Measurements from ENCODE around the gene ASTN1.

GRCh38 chr1:176850871-176851270 is 313.6 kb downstream of the ASTN1 start:
- TF ChIP-seq CTCF (IDR thresholded peaks at IDR 0.05), result no peak
- TF ChIP-seq EP300 (IDR thresholded peaks at IDR 0.05), result no peak
- TF ChIP-seq POLR2A (IDR thresholded peaks at IDR 0.05; ENCODE audit: low read depth), result no peak
